ENCODE results near the gene MGME1. TPM values are rescaled to one million over a fixed set of nuclear protein-coding genes. Genes with fewer than 3 reads are reported as not detected.

The MGME1 gene
- total RNA-seq, 5 donors from 2014 or later (not counting 1 experiment from before 2014, with no cell fraction given): 7.3 to 15.0 (median 12.8) TPM

- no peaks in the 10 kb centered on the region for H3K9me3 ChIP-seq
- no peak overlapping the region for H3K27ac ChIP-seq (ENCODE audit: low read length)
- peaks cover 0 to 4% (median 0%) of the 10 kb centered on the region in 3 donors for H3K4me1 Mint-ChIP-seq
- no peaks in the 10 kb centered on the region for H3K9me3 Mint-ChIP-seq
- ChIA-PET POLR2A (no interaction called here), CTCF (no interaction called here)
- no peak overlapping the region for H3K4me3 ChIP-seq (ENCODE audit: control insufficient read depth in 1 of 2, extremely low read depth in 1 of 2, low read length in 1 of 2)
- WGBS (ENCODE audit: insufficient coverage): 76% methylated on average over 14 of the region's 19 CpGs
- ATAC-seq (replicated peaks in 1 of 4) (no peak), DNase-seq (no peak)
- H3K27ac Mint-ChIP-seq: no peak overlapping the region
- H3K36me3 Mint-ChIP-seq: no peaks in the 10 kb centered on the region
- H3K27me3 ChIP-seq (replicated peaks in 1 of 2; ENCODE audit: control insufficient read depth in 2 of 2, extremely low read depth in 1 of 2, insufficient read depth in 2 of 2, low read length in 1 of 2): peaks cover 0 to 4% of the 10 kb centered on the region in 2 experiments
- no peak overlapping the region for H3K4me3 Mint-ChIP-seq
- H3K27me3 Mint-ChIP-seq: no peaks in the 10 kb centered on the region
- no peaks in the 10 kb centered on the region for H3K36me3 ChIP-seq (ENCODE audit: control insufficient read depth in 2 of 2, extremely low read depth in 1 of 2, insufficient read depth in 1 of 2, low read length in 1 of 2)
- no peaks in the 10 kb centered on the region for H3K4me1 ChIP-seq (ENCODE audit: control insufficient read depth in 1 of 2, extremely low read depth in 1 of 2, insufficient read depth in 2 of 2, low read length in 2 of 2)
These were observed 38.9 kb downstream of the MGME1 start for GRCh38 chr20:18007534-18008292.

- Histone ChIP-seq H3K36me3 (ENCODE audit: control insufficient read depth in 2 of 2, extremely low read depth in 1 of 2, insufficient read depth in 1 of 2, low read length in 1 of 2) (no peaks in the 10 kb centered on the region), H3K9me3 (no peaks in the 10 kb centered on the region), H3K27ac (ENCODE audit: low read length) (no peak overlapping the region), H3K4me3 (ENCODE audit: control insufficient read depth in 1 of 2, extremely low read depth in 1 of 2, low read length in 1 of 2) (no peak overlapping the region), H3K27me3 (replicated peaks in 1 of 2; ENCODE audit: control insufficient read depth in 2 of 2, extremely low read depth in 1 of 2, insufficient read depth in 2 of 2, low read length in 1 of 2) (peaks cover 0 to 4% of the 10 kb centered on the region in 2 experiments), H3K4me1 (ENCODE audit: control insufficient read depth in 1 of 2, extremely low read depth in 1 of 2, insufficient read depth in 2 of 2, low read length in 2 of 2) (no peaks in the 10 kb centered on the region)
- DNase-seq (no peak), ATAC-seq (replicated peaks in 1 of 4) (no peak)
- ChIA-PET CTCF (interaction anchor here (0.7 to 1.0 kb wide), 2 partner anchors 10 to 515 kb away, joined by 3 to 4 read pairs; no protein-coding TSS in a partner anchor), POLR2A (no interaction called here)
- Mint-ChIP-seq H3K36me3 (no peaks in the 10 kb centered on the region), H3K4me3 (no peak overlapping the region), H3K27ac (no peak overlapping the region), H3K27me3 (no peaks in the 10 kb centered on the region), H3K9me3 (no peaks in the 10 kb centered on the region), H3K4me1 (peaks cover 0 to 4% (median 0%) of the 10 kb centered on the region in 3 donors)
- WGBS (ENCODE audit: insufficient coverage): 94% methylated on average over 3 of the region's 7 CpGs
These were observed 40.3 kb downstream of the MGME1 start for GRCh38 chr20:18009116-18009515.

- Mint-ChIP-seq H3K36me3 (no peaks in the 10 kb centered on the region), H3K27ac (no peak overlapping the region), H3K4me1 (no peaks in the 10 kb centered on the region), H3K9me3 (no peaks in the 10 kb centered on the region), H3K27me3 (no peaks in the 10 kb centered on the region), H3K4me3 (no peak overlapping the region)
- Histone ChIP-seq H3K4me3 (ENCODE audit: control insufficient read depth in 1 of 2, extremely low read depth in 1 of 2, low read length in 1 of 2) (no peak overlapping the region), H3K27me3 (replicated peaks in 1 of 2; ENCODE audit: control insufficient read depth in 2 of 2, extremely low read depth in 1 of 2, insufficient read depth in 2 of 2, low read length in 1 of 2) (peaks cover 0 to 4% of the 10 kb centered on the region in 2 experiments), H3K27ac (ENCODE audit: low read length) (no peak overlapping the region), H3K4me1 (ENCODE audit: control insufficient read depth in 1 of 2, extremely low read depth in 1 of 2, insufficient read depth in 2 of 2, low read length in 2 of 2) (no peaks in the 10 kb centered on the region), H3K36me3 (ENCODE audit: control insufficient read depth in 2 of 2, extremely low read depth in 1 of 2, insufficient read depth in 1 of 2, low read length in 1 of 2) (no peaks in the 10 kb centered on the region), H3K9me3 (no peaks in the 10 kb centered on the region)
- ATAC-seq (replicated peaks in 1 of 4) (no peak), DNase-seq (no peak)
- ChIA-PET POLR2A (no interaction called here), CTCF (no interaction called here)
- WGBS (ENCODE audit: insufficient coverage): 94% methylated on average over 14 of the region's 14 CpGs
These were observed 42.7 kb downstream of the MGME1 start for GRCh38 chr20:18011482-18011881.

- DNase-seq: no peak
These were observed 43.3 kb downstream of the MGME1 start for GRCh38 chr20:18011951-18012645.

GRCh38 chr20:18012901-18013300 is 44.1 kb downstream of the MGME1 start:
- Histone ChIP-seq H3K36me3 (ENCODE audit: control insufficient read depth in 2 of 2, extremely low read depth in 1 of 2, insufficient read depth in 1 of 2, low read length in 1 of 2) (no peaks in the 10 kb centered on the region), H3K4me1 (ENCODE audit: control insufficient read depth in 1 of 2, extremely low read depth in 1 of 2, insufficient read depth in 2 of 2, low read length in 2 of 2) (no peaks in the 10 kb centered on the region), H3K9me3 (no peaks in the 10 kb centered on the region), H3K27me3 (replicated peaks in 1 of 2; ENCODE audit: control insufficient read depth in 2 of 2, extremely low read depth in 1 of 2, insufficient read depth in 2 of 2, low read length in 1 of 2) (peaks cover 0 to 4% of the 10 kb centered on the region in 2 experiments), H3K4me3 (ENCODE audit: control insufficient read depth in 1 of 2, extremely low read depth in 1 of 2, low read length in 1 of 2) (no peak overlapping the region), H3K27ac (ENCODE audit: low read length) (no peak overlapping the region)
- ChIA-PET CTCF (no interaction called here), POLR2A (no interaction called here)
- Mint-ChIP-seq H3K4me1 (no peaks in the 10 kb centered on the region), H3K36me3 (no peaks in the 10 kb centered on the region), H3K4me3 (no peak overlapping the region), H3K27ac (no peak overlapping the region), H3K27me3 (no peaks in the 10 kb centered on the region), H3K9me3 (no peaks in the 10 kb centered on the region)
- WGBS (ENCODE audit: insufficient coverage): 100% methylated on average over 2 of the region's 2 CpGs
- no peak for DNase-seq
- no peak for ATAC-seq (replicated peaks in 1 of 4)

More at GRCh38 chr20:18011951-18012645, 43.3 kb downstream of the MGME1 start:
- no peaks in the 10 kb centered on the region for H3K9me3 ChIP-seq
- H3K36me3 Mint-ChIP-seq: no peaks in the 10 kb centered on the region
- H3K27ac ChIP-seq (ENCODE audit: low read length): no peak overlapping the region
- H3K27me3 ChIP-seq (replicated peaks in 1 of 2; ENCODE audit: control insufficient read depth in 2 of 2, extremely low read depth in 1 of 2, insufficient read depth in 2 of 2, low read length in 1 of 2): peaks cover 0 to 4% of the 10 kb centered on the region in 2 experiments
- H3K9me3 Mint-ChIP-seq: no peaks in the 10 kb centered on the region
- POLR2A ChIA-PET: no interaction called here
- H3K27ac Mint-ChIP-seq: no peak overlapping the region
- ATAC-seq (replicated peaks in 1 of 4): no peak
- no peaks in the 10 kb centered on the region for H3K4me1 ChIP-seq (ENCODE audit: control insufficient read depth in 1 of 2, extremely low read depth in 1 of 2, insufficient read depth in 2 of 2, low read length in 2 of 2)
- CTCF ChIA-PET: no interaction called here
- no peaks in the 10 kb centered on the region for H3K27me3 Mint-ChIP-seq
- no peaks in the 10 kb centered on the region for H3K4me1 Mint-ChIP-seq
- WGBS (ENCODE audit: insufficient coverage): 76% methylated on average over 16 of the region's 21 CpGs
- no peak overlapping the region for H3K4me3 Mint-ChIP-seq
- no peak overlapping the region for H3K4me3 ChIP-seq (ENCODE audit: control insufficient read depth in 1 of 2, extremely low read depth in 1 of 2, low read length in 1 of 2)
- H3K36me3 ChIP-seq (ENCODE audit: control insufficient read depth in 2 of 2, extremely low read depth in 1 of 2, insufficient read depth in 1 of 2, low read length in 1 of 2): no peaks in the 10 kb centered on the region

- Mint-ChIP-seq H3K27me3 (no peaks in the 10 kb centered on the region), H3K9me3 (no peaks in the 10 kb centered on the region), H3K36me3 (no peaks in the 10 kb centered on the region), H3K27ac (no peak overlapping the region), H3K4me3 (no peak overlapping the region), H3K4me1 (no peaks in the 10 kb centered on the region)
- Histone ChIP-seq H3K27me3 (replicated peaks in 1 of 2; ENCODE audit: control insufficient read depth in 2 of 2, extremely low read depth in 1 of 2, insufficient read depth in 2 of 2, low read length in 1 of 2) (no peaks in the 10 kb centered on the region), H3K36me3 (ENCODE audit: control insufficient read depth in 2 of 2, extremely low read depth in 1 of 2, insufficient read depth in 1 of 2, low read length in 1 of 2) (no peaks in the 10 kb centered on the region), H3K4me3 (ENCODE audit: control insufficient read depth in 1 of 2, extremely low read depth in 1 of 2, low read length in 1 of 2) (no peak overlapping the region), H3K9me3 (no peaks in the 10 kb centered on the region), H3K4me1 (ENCODE audit: control insufficient read depth in 1 of 2, extremely low read depth in 1 of 2, insufficient read depth in 2 of 2, low read length in 2 of 2) (no peaks in the 10 kb centered on the region), H3K27ac (ENCODE audit: low read length) (no peak overlapping the region)
- ATAC-seq (replicated peaks in 1 of 4) (no peak), DNase-seq (no peak)
- no CpG with 5 or more reads among the region's 6 CpGs for WGBS (ENCODE audit: insufficient coverage)
- ChIA-PET POLR2A (no interaction called here), CTCF (no interaction called here)
These were observed 45.6 kb downstream of the MGME1 start for GRCh38 chr20:18014411-18014810.
